DOHH2 (cell line): Measurements from ENCODE around the gene KCNN4.

Source experiments
- H3F3A ChIP-seq: fragments of 200-600 bp; sonication (generic), shearing (Covaris generic); 2 replicates; pipeline ENCODE4 v1.6.0; 2016; ENCODE audit warnings: antibody characterized with exemption, mild to moderate bottlenecking; ENCODE audit not compliant: control insufficient read depth, insufficient read depth
- H3K27ac ChIP-seq: fragments of 200-600 bp; sonication (generic); 2 replicates; pipeline ENCODE4 v1.5.1; 2014; ENCODE audit warnings: low read depth, mild to moderate bottlenecking, low read length, moderate library complexity
- H3K27me3 ChIP-seq: fragments of 200-600 bp; sonication (generic); 2 replicates; pipeline ENCODE4 v1.6.1; 2014; ENCODE audit warnings: mild to moderate bottlenecking, low read length, mixed read lengths; ENCODE audit not compliant: control insufficient read depth
- H3K36me3 ChIP-seq: fragments of 200-600 bp; sonication (generic); 2 replicates; pipeline ENCODE4 v1.6.1; 2014; ENCODE audit warnings: mild to moderate bottlenecking, low read length, moderate library complexity, mixed read lengths; ENCODE audit not compliant: control insufficient read depth
- H3K4me1 ChIP-seq: fragments of 200-600 bp; sonication (generic); 2 replicates; pipeline ENCODE4 v1.6.1; 2014; ENCODE audit warnings: mild to moderate bottlenecking, low read length, mixed read lengths; ENCODE audit not compliant: control insufficient read depth
- H3K4me2 ChIP-seq: fragments of 200-600 bp; sonication (generic); 2 replicates; pipeline ENCODE4 v1.6.0; 2014; ENCODE audit warnings: mild to moderate bottlenecking, low read length, moderate library complexity
- H3K4me3 ChIP-seq: fragments of 200-600 bp; sonication (generic); 2 replicates; pipeline ENCODE4 v1.5.1; 2014; ENCODE audit warnings: mild to moderate bottlenecking, low read length, mixed read lengths
- H3K79me2 ChIP-seq: fragments of 200-600 bp; sonication (generic); 2 replicates; pipeline ENCODE4 v1.6.1; 2014; ENCODE audit warnings: mild to moderate bottlenecking, low read length, mixed read lengths; ENCODE audit not compliant: control insufficient read depth
- H3K9me2 ChIP-seq: fragments of 200-600 bp; sonication (generic); replicated peaks from 2 replicates; pipeline ENCODE4 v1.6.1; 2014; ENCODE audit warnings: mild to moderate bottlenecking, low read length, mixed read lengths; ENCODE audit not compliant: control insufficient read depth
- H3K9me3 ChIP-seq: fragments of 200-600 bp; sonication (generic); 2 replicates; pipeline ENCODE4 v1.6.1; 2014; ENCODE audit warnings: antibody characterized with exemption, low read length, mixed read lengths; ENCODE audit not compliant: control insufficient read depth, insufficient read depth
- H4K20me1 ChIP-seq: fragments of 200-600 bp; sonication (generic); 2 replicates; pipeline ENCODE4 v1.6.0; 2014; ENCODE audit warnings: low read depth, mild to moderate bottlenecking, antibody characterized with exemption, low read length, moderate library complexity; ENCODE audit not compliant: control insufficient read depth, insufficient read depth
- CTCF ChIP-seq: fragments of 200-600 bp; sonication (generic); IDR thresholded peaks from one replicate; pipeline ENCODE4 v1.5.1; 2014; ENCODE audit warnings: antibody characterized with exemption, mild to moderate bottlenecking, low read depth, low read length; ENCODE audit not compliant: poor library complexity, severe bottlenecking
- EZH2phosphoT487 ChIP-seq: fragments of 200-600 bp; sonication (generic); IDR thresholded peaks from 2 replicates; pipeline ENCODE4 v1.6.1; 2017; ENCODE audit warnings: borderline replicate concordance, mild to moderate bottlenecking, antibody characterized with exemption, low read length, moderate library complexity, mixed read lengths

The KCNN4 gene

GRCh38 chr19:43811837-43812236 lies 31.1 kb upstream of the KCNN4 start:
- Histone ChIP-seq H3K27me3 (peaks cover 2% of the 10 kb centered on the region; the same call in 1 of the 2 replicates), H3K36me3 (no peaks in the 10 kb centered on the region), H3K79me2 (no peaks in the 10 kb centered on the region), H4K20me1 (no peaks in the 10 kb centered on the region), H3K27ac (no peak overlapping the region), H3K9me3 (no peaks in the 10 kb centered on the region), H3K4me2 (no peak overlapping the region), H3K4me3 (no peak overlapping the region), H3K9me2 (no peaks in the 10 kb centered on the region), H3F3A (no peaks in the 10 kb centered on the region), H3K4me1 (no peaks in the 10 kb centered on the region)
- TF ChIP-seq EZH2phosphoT487 (no peak), CTCF (no peak)

GRCh38 chr19:43809762-43810696 lies 29.3 kb upstream of the KCNN4 start:
- H3K4me3 ChIP-seq = no peak overlapping the region
- H3K9me3 ChIP-seq = no peaks in the 10 kb centered on the region
- no peaks in the 10 kb centered on the region for H3F3A ChIP-seq
- H3K4me2 ChIP-seq = no peak overlapping the region
- no peaks in the 10 kb centered on the region for H3K36me3 ChIP-seq
- H3K27me3 ChIP-seq = peaks cover 2% of the 10 kb centered on the region; the same call in 1 of the 2 replicates
- no peak overlapping the region for H3K27ac ChIP-seq
- no peaks in the 10 kb centered on the region for H3K4me1 ChIP-seq
- no peaks in the 10 kb centered on the region for H3K9me2 ChIP-seq
- no peaks in the 10 kb centered on the region for H4K20me1 ChIP-seq
- no peaks in the 10 kb centered on the region for H3K79me2 ChIP-seq
- TF ChIP-seq EZH2phosphoT487 (no peak), CTCF (peak; percentile 64)

GRCh38 chr19:43807651-43808050 lies 26.9 kb upstream of the KCNN4 start:
- Histone ChIP-seq H3K36me3 (no peaks in the 10 kb centered on the region), H3K27ac (no peak overlapping the region), H4K20me1 (no peaks in the 10 kb centered on the region), H3K9me3 (no peaks in the 10 kb centered on the region), H3K27me3 (no peaks in the 10 kb centered on the region), H3K9me2 (no peaks in the 10 kb centered on the region), H3K4me3 (no peak overlapping the region), H3F3A (no peaks in the 10 kb centered on the region), H3K4me1 (no peaks in the 10 kb centered on the region), H3K79me2 (no peaks in the 10 kb centered on the region), H3K4me2 (no peak overlapping the region)
- TF ChIP-seq EZH2phosphoT487 (no peak), CTCF (no peak)
